Cardiac muscle cell (in vitro differentiated cells and primary cell): ENCODE results near the gene FOXL3. TPM values are rescaled to one million over a fixed set of nuclear protein-coding genes. Genes with fewer than 3 reads are reported as not detected.

ENCODE experiments used
- DNase-seq, 2 donors: peaks; one replicate each; pipeline versions ENCODE4 v3.0.0 to v3.0.0-alpha.2; 2010 to 2017; ENCODE audit warnings: low read depth in 1 of 2, low spot score in 1 of 2
- H3K27ac ChIP-seq: fragments of 200-600 bp; sonication (generic); 2 replicates; pipeline ENCODE4 v1.5.1; 2016
- H3K27me3 ChIP-seq: fragments of 200-600 bp; sonication (generic); 2 replicates; pipeline ENCODE4 v1.6.0; 2016; ENCODE audit warnings: control low read depth
- H3K36me3 ChIP-seq: fragments of 200-600 bp; sonication (generic); 2 replicates; pipeline ENCODE4 v1.5.1; 2016; ENCODE audit warnings: control low read depth
- H3K4me1 ChIP-seq: fragments of 200-600 bp; sonication (generic); 2 replicates; pipeline ENCODE4 v1.8.1; 2017; ENCODE audit warnings: low read depth, mild to moderate bottlenecking, mixed run types
- H3K4me3 ChIP-seq: fragments of 200-600 bp; sonication (generic); 2 replicates; pipeline ENCODE4 v1.5.1; 2016; ENCODE audit warnings: mild to moderate bottlenecking
- H3K9me3 ChIP-seq: fragments of 200-600 bp; sonication (generic); 2 replicates; pipeline ENCODE4 v1.5.1; 2017; ENCODE audit warnings: low read depth, mild to moderate bottlenecking, control low read depth
- polyA plus RNA-seq: library from polyadenylated mRNA; unstranded; fragments of >200 nt; fragmentation: Nextera tagmentation; extraction: Ambion mirVana; gene quantifications from 2 replicates; pipeline ENCODE4 v1.2.1, GENCODE V29; 2016
- total RNA-seq: library from RNA; depleted of rRNA; stranded (reverse); fragments of >200 nt; gene quantifications from 2 replicates; pipeline ENCODE4 v1.2.3, GENCODE V29; 2016
- TF ChIP-seq, protein P1 (sequence below): IDR thresholded peaks from 2 replicates; pipeline ENCODE4 v1.5.1; 2012; ENCODE audit warnings: low read depth, mild to moderate bottlenecking, low read length

The FOXL3 gene
- total and polyA plus RNA-seq, 2 experiments from 2014 or later = not detected

DNA sequence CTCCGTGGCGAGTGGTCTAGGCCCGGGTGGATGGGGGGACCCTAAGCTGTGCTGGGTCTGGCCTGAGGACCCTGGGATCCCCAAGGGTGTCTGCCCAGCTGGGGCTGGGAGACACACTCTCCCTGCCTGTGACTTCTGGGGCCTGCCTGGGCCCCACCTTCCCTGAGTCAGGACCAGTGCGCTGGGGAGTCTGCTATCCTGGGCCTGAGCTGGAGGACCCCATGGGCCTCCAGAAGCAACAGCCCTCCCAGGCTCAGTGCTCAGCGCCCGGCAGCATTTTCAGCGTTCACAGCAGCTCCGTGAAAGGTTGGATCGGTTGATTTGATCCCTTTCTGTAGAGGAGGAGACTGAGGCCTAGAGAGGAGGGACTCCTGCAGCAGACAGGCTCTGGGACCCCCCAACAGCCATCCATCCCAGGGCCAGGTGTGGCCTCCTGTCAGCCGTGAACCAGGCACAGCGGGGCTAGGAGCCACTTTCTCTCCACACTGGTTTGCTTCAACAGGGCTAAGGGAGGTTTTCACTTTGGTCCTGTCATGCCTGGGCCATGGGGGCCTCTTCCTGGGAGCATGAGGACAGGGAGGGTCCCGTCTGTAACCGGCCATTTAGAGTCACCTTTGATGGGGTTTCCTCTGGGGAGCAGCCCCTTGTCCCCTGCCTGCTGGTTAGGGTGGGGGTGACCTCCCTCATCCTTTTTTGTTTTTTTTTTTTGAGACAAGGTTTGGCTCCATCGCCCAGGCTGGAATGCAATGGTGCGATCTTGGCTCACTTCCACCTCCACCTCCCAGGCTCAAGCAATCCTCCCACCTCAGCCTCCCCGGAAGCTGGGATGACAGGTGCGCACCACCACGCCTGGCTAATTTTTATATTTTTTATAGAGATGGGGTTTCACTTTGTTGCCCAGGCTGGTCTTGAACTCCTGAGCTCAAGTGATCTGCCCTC is 12.4 kb downstream of the FOXL3 start:
- Histone ChIP-seq H3K9me3 (no peaks in the 10 kb centered on the region), H3K27me3 (peaks cover 2% of the 10 kb centered on the region), H3K36me3 (no peaks in the 10 kb centered on the region), H3K27ac (no peak overlapping the region), H3K4me1 (no peaks in the 10 kb centered on the region), H3K4me3 (no peak overlapping the region)
- TF ChIP-seq, protein P1, sequence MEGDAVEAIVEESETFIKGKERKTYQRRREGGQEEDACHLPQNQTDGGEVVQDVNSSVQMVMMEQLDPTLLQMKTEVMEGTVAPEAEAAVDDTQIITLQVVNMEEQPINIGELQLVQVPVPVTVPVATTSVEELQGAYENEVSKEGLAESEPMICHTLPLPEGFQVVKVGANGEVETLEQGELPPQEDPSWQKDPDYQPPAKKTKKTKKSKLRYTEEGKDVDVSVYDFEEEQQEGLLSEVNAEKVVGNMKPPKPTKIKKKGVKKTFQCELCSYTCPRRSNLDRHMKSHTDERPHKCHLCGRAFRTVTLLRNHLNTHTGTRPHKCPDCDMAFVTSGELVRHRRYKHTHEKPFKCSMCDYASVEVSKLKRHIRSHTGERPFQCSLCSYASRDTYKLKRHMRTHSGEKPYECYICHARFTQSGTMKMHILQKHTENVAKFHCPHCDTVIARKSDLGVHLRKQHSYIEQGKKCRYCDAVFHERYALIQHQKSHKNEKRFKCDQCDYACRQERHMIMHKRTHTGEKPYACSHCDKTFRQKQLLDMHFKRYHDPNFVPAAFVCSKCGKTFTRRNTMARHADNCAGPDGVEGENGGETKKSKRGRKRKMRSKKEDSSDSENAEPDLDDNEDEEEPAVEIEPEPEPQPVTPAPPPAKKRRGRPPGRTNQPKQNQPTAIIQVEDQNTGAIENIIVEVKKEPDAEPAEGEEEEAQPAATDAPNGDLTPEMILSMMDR = no peak
- no peak for DNase-seq

DNA sequence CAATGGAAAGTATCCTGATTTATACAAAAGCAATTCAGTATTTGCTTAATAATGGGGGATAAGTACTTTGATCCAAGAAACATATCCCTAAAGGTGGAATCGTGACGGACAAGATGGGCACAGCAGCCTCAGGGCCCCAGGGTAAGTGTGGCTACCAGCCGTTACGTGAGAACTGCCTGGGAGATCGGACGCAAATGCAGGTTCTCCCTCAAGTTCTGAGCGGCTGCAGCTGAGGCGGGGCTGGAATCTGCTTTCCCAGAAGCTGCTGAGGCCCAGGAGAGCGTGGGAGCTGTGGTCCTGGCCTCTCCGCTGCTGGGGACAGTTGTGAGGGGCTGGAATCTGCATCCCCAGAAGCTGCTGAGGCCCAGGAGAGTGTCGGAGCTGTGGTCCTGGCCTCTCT is 13.5 kb downstream of the FOXL3 start:
- Histone ChIP-seq H3K36me3 (no peaks in the 10 kb centered on the region), H3K4me1 (no peaks in the 10 kb centered on the region), H3K27ac (no peak overlapping the region), H3K4me3 (no peak overlapping the region), H3K27me3 (no peaks in the 10 kb centered on the region), H3K9me3 (no peaks in the 10 kb centered on the region)
- DNase-seq = no peak
- TF ChIP-seq, protein P1 = no peak

DNA sequence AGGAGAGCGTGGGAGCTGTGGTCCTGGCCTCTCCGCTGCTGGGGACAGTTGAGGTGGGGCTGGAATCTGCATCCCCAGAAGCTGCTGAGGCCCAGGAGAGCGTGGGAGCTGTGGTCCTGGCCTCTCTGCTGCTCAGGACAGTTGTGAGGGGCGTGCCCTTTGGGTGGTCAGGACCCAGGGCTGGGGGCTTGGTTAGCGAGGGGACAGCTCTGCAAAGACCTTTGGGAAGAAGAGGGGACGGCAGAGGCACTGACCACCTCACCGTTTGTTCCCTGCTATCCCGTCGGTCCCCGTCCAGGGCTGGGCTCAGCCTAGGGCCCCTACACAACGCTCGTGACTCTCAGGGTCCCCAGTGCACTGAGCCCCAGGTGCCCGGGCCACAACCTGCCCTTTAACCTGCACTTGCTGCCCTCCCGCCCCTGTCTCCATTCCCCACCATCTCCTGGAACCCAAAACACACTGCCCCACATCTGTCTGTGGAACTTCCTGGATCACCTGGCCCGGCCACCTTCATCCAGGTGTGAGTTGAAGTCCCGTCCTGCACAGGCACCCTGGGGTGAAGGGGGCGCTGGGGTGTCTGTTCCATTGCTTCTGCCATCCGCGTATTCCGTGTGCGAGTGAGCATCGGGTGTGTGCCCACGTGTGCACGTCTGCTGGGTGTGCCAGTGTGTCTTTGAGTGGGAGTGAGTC is 14.1 kb downstream of the FOXL3 start:
- Histone ChIP-seq H3K4me3 (no peak overlapping the region), H3K27ac (no peak overlapping the region), H3K36me3 (no peaks in the 10 kb centered on the region), H3K27me3 (no peaks in the 10 kb centered on the region), H3K4me1 (no peaks in the 10 kb centered on the region), H3K9me3 (no peaks in the 10 kb centered on the region)
- no peak for DNase-seq
- TF ChIP-seq, protein P1 = no peak

DNA sequence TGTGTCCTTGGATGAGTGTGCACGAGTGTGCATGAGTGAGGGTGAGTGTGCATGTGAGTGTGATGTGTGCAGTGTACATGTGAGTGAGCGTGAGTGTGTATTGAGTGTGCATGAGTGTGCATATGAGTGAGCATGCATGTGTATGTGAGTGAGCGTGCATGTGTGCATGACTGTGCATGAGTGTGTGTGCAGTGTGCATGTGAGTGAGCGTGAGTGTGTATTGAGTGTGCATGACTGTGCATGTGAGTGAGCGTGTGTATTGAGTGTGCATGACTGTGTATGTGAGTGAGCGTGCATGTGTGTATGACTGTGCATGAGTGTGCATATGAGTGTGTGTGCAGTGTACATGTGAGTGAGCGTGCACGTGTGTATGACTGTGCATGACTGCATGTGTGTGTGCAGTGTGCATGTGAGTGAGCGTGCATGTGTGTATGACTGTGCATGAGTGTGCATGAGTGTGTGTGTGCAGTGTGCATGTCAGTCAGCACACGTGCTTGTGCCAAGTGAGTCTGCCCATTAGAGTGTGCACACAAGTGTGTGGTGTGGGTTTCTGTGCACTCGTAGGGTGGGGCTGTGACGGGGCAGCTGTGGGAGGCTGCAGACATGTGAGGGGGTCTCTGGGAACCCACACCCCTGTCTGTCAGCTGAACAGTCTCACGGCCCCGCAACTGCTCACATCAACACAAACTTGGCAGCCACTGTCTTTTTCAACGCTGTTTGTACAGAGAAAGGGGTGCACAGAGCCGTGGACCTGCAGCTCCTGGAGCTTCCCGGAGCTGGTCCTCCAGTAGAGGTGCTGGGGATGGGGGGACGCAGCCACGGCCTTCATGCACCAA is 14.8 kb downstream of the FOXL3 start:
- no peaks in the 10 kb centered on the region for H3K27me3 ChIP-seq
- H3K4me3 ChIP-seq = no peak overlapping the region
- H3K9me3 ChIP-seq = no peaks in the 10 kb centered on the region
- no peak for DNase-seq
- TF ChIP-seq, protein P1 = no peak
- H3K36me3 ChIP-seq = no peaks in the 10 kb centered on the region
- no peak overlapping the region for H3K27ac ChIP-seq
- no peaks in the 10 kb centered on the region for H3K4me1 ChIP-seq

DNA sequence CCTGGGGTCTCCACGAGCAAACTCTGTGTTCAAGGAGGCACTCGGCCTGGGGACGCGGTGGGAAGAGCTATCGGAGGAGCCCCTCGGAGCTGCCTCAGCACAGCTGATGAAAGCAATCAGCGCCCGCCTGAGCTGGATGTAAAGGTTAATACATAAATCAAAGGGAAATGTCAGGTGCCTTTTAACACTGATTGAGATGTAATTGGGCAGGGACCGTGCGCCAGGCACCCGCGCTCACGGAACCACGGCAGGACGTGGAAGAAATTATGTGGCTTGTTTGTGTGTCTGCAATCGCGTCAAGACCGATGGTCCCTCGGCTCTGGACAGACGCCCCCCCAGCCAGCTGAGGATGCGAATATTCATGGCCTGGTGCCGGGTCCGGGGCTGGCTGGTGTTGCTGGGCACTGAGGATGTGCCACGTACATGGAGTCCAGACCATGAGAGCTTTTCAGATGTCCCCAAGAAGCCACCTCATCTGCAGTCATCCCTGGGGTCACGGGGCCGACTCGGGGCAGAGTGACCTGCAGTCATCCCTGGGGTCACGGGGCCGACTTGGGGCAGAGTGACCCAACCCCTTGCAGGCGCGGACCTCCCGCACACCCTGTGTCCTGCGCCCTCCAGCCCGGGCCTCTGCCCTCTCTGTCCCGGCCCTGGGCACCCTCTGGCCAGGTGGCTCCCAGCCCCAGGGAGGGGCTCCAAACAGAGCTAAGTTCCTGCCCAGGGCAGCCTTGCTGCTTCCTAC is 15.6 kb downstream of the FOXL3 start:
- TF ChIP-seq, protein P1 = no peak
- Histone ChIP-seq H3K27ac (no peak overlapping the region), H3K27me3 (no peaks in the 10 kb centered on the region), H3K4me1 (no peaks in the 10 kb centered on the region), H3K9me3 (no peaks in the 10 kb centered on the region), H3K4me3 (no peak overlapping the region), H3K36me3 (no peaks in the 10 kb centered on the region)
- DNase-seq = no peak
